ENCODE results near the gene GNB3.

Gene GNB3

GRCh38 chr12:6837370-6838060 lies 3.2 kb upstream of the GNB3 start:
- DNase-seq (ENCODE audit: low read depth in 2 of 2) = no peak

DNA sequence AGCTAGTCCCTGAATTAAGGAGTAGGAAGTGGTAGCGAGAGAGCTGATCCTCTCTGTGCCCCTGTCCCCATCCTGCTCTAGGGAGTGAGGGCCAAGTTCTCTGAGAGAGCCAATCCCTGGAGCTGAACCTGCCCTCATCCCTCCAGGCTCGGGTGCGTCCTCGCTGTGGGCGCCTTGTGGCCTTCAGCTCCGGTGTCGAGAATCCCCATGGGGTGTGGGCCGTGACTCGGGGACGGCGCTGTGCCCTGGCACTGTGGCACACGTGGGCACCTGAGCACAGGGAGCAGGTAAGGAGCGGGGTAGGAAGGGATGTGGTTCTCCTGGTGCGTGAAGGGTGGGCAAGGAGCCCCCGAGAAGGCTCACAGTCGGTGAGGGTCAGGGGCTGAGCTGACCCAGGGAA lies 1.9 kb upstream of the GNB3 start:
- no peak for DNase-seq (ENCODE audit: low read depth in 2 of 2)

DNA sequence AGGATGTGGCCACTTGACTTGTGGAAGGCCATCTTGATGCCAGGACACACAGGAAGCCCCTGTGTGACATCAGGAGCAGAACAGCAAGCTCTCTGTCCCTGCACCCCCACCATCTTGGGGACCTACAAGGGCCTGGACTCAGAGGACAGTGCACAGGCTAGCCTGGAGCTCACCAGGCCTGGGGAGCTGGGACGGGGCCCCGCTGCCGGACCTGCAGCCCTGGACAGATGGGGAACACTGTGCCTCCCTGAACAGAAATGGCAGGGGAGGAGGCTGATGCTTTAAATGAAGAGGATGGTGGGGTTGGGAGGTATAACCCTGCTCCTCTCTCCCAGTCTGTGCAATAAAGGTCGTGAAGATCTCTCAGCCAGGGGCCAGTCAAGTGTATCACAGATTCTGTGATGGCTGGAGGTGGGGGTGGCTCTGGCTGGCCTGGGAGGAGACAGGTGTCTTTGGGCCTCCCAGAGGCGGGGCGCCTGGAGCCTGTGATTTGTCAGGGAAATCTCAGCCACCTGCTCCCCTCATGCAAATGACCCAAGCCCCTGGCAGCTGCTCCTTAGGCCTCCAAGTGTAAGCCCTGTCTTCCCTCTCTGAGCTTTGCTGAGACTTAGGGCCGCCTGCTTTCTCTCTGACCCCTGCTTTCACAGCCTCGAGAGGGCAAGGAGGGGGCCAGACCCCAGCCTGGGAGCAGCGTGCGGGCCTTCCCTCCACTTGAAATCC lies 1.1 kb upstream of the GNB3 start:
- DNase-seq (ENCODE audit: low read depth in 2 of 2) = no peak

GRCh38 chr12:6840330-6840729 lies 395 bp upstream of the GNB3 start:
- DNase-seq (ENCODE audit: low read depth in 2 of 2) = no peak

DNA sequence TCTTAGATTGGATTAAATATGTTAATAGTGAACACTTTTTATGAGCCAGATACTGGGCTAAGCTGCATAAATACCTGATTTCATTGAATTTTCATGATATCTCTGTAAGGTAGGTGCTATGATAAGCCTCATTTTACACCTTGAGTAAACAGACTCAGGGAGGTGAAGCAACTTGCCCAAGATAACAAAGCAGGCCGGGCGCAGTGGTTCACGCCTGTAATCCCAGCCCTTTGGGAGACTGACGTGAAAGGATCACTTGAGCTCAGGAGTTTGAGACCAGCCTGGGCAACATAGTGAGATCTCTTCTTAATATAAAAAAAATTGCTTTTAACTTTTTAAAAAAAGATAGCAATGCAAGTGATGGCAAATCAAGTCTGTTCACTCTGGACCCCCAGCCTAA lies 1.4 kb downstream of the GNB3 start:
- DNase-seq (ENCODE audit: low read depth in 2 of 2) = no peak

- DNase-seq (ENCODE audit: low read depth in 2 of 2) = no peak
Observed at GRCh38 chr12:6843118-6843902, 2.6 kb downstream of the GNB3 start.

- no peak for DNase-seq (ENCODE audit: low read depth in 2 of 2)
Observed at GRCh38 chr12:6845395-6845794, 4.7 kb downstream of the GNB3 start.

- DNase-seq (ENCODE audit: low read depth in 2 of 2) = no peak
Observed at GRCh38 chr12:6846316-6846869, 5.7 kb downstream of the GNB3 start.

GRCh38 chr12:6847676-6848075 lies 7.0 kb downstream of the GNB3 start:
- DNase-seq (ENCODE audit: low read depth in 2 of 2) = no peak

DNA sequence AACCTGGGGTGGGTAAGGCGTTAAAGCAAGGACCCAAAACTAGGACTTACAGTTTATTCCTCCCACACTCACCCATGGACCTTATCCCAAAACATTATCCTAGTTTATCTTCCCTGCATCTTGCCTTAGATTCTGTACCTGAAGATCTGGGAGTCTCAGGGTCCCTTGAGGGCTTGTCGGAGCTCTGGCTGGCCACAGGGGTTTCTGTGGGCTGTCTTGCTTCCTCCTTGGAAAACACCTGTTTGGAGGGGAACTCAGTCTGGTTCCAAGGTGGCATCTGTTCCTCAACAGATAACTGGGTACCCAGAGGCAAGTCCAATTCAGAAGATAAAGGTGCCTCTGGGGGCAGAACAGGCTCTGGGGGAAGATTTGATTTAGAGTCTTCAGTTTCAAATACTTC lies 8.7 kb downstream of the GNB3 start:
- no peak for DNase-seq (ENCODE audit: low read depth in 2 of 2)

- no peak for DNase-seq (ENCODE audit: low read depth in 2 of 2)
Observed at GRCh38 chr12:6849976-6850560, 9.3 kb downstream of the GNB3 start.

DNA sequence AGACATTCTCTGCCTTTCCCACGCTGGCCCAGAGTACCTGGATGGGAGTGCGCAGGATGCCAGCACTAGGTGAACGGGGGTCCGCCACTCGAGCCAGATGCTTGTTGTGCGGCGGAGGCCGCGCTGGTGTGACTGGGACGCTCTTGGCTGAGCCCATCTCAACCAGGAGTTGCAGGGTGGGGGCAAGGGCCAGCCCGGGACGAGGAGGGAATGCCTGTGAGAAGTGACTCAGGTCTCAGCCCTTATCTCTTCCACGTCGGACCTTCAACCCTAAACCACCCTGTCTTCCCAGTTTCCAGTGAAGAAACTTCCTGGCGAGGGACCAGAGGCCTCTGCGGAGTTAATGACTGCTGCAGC lies 10.0 kb downstream of the GNB3 start:
- DNase-seq (ENCODE audit: low read depth in 2 of 2) = no peak

- peak; percentile 94 to 96 for DNase-seq (ENCODE audit: low read depth in 2 of 2)
Observed at GRCh38 chr12:6851153-6851920, 10.6 kb downstream of the GNB3 start, which contains the start of gene CDCA3. TSS of gene CDCA3 (minus strand) at chr12:6851286. CDS start at chr12:6850952, 334 bp downstream.

GRCh38 chr12:6851921-6852650 lies 11.4 kb downstream of the GNB3 start, which contains the start of gene USP5:
TSS of gene USP5 (plus strand) at chr12:6852150. CDS start at chr12:6852180, 30 bp downstream.
- peak; percentile 98 to 99 for DNase-seq (ENCODE audit: low read depth in 2 of 2)

GRCh38 chr12:6852651-6853354 lies 12.1 kb downstream of the GNB3 start:
- peak; percentile 71 to 74 for DNase-seq (ENCODE audit: low read depth in 2 of 2)

- DNase-seq (ENCODE audit: low read depth in 2 of 2) = no peak
Observed at GRCh38 chr12:6853626-6854025, 12.9 kb downstream of the GNB3 start.

GRCh38 chr12:6854036-6854435 lies 13.3 kb downstream of the GNB3 start:
- no peak for DNase-seq (ENCODE audit: low read depth in 2 of 2)

- DNase-seq (ENCODE audit: low read depth in 2 of 2) = no peak
Observed at GRCh38 chr12:6855322-6855721, 14.6 kb downstream of the GNB3 start.

GRCh38 chr12:6858799-6859198 lies 18.1 kb downstream of the GNB3 start:
- no peak for DNase-seq (ENCODE audit: low read depth in 2 of 2)

DNA sequence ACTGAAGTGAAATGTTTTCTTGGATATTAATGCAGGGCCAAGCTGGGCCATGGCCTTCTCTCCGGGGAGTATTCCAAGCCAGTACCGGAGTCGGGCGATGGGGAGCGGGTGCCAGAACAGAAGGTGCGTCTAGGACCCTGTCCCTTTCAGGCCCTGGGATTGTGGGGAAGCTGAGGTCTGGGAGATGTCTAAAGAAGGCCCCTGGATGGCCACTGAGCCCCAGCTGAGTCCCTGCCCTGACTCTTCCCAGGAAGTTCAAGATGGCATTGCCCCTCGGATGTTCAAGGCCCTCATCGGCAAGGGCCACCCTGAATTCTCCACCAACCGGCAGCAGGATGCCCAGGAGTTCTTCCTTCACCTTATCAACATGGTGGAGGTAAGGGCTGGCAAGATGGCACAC lies 19.4 kb downstream of the GNB3 start:
- no peak for DNase-seq (ENCODE audit: low read depth in 2 of 2)

Data from stimulated activated CD4-positive, alpha-beta T cell treated with anti-CD3 and anti-CD28 coated beads, Interleukin-15, amount 100 ng/mL, for 48 hours (primary cell).